NCI-H345 (cell line): ENCODE measurements around the gene PTGES2.
"Not testable (repeated sequence)": the region's sequence is repeated elsewhere in the genome, so short reads cannot be mapped to it uniquely, and the experiment has no call there.

Experiments
- DNase-seq: peaks from one replicate; lab custom pipeline; 2025; lab: John Stamatoyannopoulos, UW

Gene PTGES2

GRCh38 chr9:128118971-128119665, 8.4 kb downstream of the PTGES2 start:
- no peak for DNase-seq

- no peak for DNase-seq
Measured at GRCh38 chr9:128118472-128118857, 9.1 kb downstream of the PTGES2 start.

GRCh38 chr9:128117613-128118471, 9.7 kb downstream of the PTGES2 start:
- peak; percentile 95 for DNase-seq

GRCh38 chr9:128116104-128117083, 11.1 kb downstream of the PTGES2 start:
- no peak for DNase-seq

GRCh38 chr9:128115187-128116103, 12.1 kb downstream of the PTGES2 start:
- DNase-seq = no peak

GRCh38 chr9:128114326-128115186, 13.0 kb downstream of the PTGES2 start:
- DNase-seq = no peak

GRCh38 chr9:128113526-128114325, 13.8 kb downstream of the PTGES2 start:
- no peak for DNase-seq

GRCh38 chr9:128111726-128112125, 15.8 kb downstream of the PTGES2 start:
- DNase-seq = not testable (repeated sequence)

GRCh38 chr9:128109050-128109709, 18.3 kb downstream of the PTGES2 start:
- no peak for DNase-seq

- DNase-seq = no peak
Measured at GRCh38 chr9:128108269-128109049, 19.1 kb downstream of the PTGES2 start.

GRCh38 chr9:128107468-128108268, 19.9 kb downstream of the PTGES2 start:
- no peak for DNase-seq

- DNase-seq = no peak
Measured at GRCh38 chr9:128106940-128107467, 20.5 kb downstream of the PTGES2 start.

GRCh38 chr9:128106181-128106939, 21.2 kb downstream of the PTGES2 start:
- DNase-seq = no peak

GRCh38 chr9:128105538-128106175, 21.9 kb downstream of the PTGES2 start:
- DNase-seq = no peak

- peak; percentile 22 for DNase-seq
Measured at GRCh38 chr9:128104171-128104618, 23.3 kb downstream of the PTGES2 start.
